GM19099 (cell line): ENCODE measurements around the gene SMCO2.

Experiments used
- POLR2A ChIP-seq: IDR thresholded peaks from 3 replicates; pipeline ENCODE4 v1.6.1; 2011; ENCODE audit warnings: low read depth; ENCODE audit not compliant: insufficient read length; ENCODE audit errors: extremely low read depth

SMCO2 gene

DNA sequence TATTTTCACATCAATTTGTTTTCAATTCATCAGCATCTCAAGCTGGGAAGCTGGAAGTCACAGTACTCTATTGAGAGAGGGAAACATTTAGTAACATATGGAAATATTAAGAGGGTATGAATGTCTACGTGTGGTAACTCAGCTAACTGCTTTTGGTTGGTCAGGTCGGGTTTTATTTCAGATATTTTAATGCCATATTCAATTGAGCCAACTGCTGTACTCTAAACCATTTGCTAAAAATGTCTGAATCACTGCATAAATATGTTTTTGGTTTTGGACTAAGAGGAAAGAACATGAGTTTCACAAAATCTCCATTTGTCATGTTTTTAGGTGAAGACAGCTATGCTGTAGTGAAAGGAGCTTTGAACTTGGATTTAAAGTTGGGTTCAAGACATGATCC is 58.6 kb downstream of the SMCO2 start:
- no peak for TF ChIP-seq POLR2A

DNA sequence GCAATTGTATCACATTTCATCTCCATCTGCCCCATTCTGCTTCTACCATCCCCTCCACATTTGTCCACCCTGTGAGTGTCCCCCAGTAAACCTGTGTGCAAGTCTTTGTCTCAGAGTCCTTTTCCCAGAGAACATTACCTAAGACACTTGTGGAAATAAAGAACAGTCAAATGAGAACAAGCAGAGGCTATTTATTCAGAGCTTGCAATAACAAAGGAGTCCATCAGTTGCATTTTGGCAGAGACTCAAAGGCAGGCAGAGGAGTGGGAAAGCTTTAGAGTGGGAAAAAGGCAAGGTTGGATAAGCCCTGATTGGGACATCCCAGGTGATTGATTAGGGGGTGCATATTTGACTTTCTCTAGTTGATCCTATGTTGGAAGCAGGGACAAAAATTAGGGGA is 59.2 kb downstream of the SMCO2 start:
- TF ChIP-seq POLR2A = no peak

DNA sequence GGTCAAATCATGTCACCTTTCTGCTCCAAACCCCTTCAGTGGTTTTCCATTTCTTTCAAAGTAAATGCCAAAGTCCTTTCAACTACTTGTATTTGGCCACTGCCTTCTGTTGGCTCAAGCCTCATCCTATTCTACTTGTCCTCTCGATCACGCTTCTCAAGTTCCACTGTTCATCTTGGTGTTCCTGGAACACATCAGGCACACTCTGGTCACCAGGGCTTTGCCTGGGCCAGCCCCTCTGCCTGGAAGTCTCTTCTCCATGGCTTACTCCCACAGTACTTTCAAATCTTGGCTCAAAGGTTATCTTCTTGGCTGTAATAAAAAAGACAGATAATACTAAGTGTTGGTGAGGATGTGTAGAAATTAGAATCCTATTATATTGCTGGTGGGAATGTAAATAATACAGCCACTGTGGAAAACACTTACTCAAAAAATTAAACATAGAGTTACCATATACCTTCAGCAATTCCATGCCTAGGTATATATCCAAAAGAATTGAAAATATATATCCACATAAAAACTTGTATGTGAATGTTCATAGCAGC is 60.2 kb downstream of the SMCO2 start:
- TF ChIP-seq POLR2A = no peak

DNA sequence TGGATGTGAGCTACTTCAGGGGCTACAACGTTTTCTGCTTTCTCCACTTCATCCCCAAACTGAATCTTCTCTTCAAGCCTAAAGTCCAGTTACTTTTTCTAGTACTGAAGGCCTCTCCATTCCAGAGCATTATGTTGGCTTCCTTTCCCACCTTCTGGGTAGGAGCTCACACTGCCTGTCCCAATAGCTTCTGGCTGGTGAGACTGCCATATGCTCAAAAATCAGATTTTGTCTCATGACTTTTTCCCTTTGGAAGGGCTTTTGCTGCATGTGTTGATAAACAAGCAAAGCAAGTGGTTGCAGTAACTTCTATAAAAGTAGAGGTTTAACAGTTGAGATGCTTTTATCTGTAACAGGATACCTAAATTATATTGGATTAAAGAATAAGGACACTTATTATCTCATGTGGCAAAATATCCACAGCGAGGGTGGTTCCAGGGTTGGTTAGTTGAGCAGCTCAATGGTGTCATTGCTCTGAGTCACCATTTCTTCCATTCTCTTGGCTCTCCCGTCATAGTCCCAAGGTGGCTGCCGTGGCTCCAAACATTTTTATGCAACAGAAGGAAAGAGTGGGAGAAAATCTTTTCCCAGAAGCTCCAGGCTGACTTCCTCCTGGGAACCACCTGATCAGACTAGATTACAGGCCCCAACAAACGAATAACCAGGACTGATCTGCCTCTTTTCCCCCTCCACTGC is 62.3 kb downstream of the SMCO2 start:
- no peak for TF ChIP-seq POLR2A

DNA sequence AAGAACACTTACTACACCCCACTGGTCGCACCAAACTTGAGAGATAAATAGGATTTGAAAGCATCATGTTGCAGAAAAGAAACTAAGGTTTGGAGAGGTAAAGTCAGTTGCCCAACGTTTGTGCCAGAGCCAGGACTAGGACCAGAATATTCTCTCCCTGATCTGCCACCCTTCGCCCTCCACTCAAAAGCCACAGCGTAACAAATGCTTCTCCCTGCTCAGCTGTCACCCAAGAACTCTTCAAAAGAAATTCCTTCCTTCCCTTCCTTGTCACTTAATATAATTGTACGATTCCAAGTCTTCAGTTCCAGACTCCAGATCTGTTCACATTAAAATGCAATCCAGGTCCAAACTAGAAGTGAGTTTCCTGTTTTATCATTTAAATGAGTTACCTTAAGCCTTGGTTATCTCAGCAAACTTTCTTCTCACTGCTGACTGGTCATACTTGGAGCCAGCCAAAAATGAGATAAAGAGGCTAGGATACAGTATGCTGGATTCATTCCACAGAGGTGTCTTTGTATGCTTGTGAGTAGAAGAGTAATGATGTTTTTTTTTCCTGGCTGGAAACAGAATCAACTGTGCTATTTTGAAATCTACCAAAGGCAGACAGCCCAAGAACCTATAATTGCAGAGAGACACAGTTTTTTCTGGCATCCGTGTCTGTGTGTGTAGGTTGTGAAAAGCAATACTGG is 64.6 kb downstream of the SMCO2 start:
- TF ChIP-seq POLR2A = no peak

DNA sequence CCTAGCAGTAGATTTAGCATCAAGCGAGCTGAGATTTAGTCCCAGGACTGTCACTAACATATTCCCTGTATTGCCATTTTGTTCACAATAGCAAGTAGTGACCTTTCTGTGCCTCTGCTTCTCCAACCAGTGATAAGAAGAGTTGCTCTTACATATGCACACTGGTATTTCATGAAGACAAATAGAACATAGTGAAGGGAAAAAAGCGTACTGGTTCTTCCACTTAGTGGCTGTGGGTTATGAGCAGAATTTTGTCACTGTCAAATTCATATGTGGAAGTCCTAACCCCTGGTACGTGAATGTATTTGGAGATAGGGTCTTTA is 65.1 kb downstream of the SMCO2 start:
- no peak for TF ChIP-seq POLR2A

DNA sequence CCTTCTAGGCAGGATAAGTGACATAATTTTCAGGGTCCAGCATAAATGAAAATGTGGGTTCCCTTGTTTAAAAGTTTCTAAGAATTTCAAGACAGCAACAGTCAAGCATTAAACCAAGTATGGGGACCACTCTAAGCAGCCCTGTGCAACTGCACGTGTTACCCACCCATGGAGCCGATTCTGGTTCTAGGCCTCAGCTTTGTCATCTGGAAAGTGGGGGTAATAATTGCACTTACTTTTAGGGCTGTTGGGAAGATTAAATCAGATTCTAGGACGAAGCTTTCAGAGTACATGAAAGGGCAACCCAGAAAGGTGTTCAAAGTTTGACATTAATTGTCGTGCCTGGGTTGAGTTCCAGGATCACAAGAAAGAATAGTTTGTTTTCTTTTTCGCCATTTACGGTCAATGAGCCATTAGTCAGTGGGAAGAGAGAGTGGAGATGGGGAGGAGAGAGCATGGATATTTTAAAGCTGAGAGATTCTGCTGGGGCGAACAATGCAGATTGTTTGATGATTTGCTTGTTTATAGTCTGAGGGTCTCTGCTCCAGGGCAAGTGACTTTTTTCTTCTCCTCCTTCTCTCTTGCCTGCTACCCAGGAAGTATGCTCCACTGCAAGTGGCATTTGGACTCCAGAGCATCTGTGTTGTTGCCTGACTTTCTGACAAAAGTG is 66.8 kb downstream of the SMCO2 start:
- no peak for TF ChIP-seq POLR2A

DNA sequence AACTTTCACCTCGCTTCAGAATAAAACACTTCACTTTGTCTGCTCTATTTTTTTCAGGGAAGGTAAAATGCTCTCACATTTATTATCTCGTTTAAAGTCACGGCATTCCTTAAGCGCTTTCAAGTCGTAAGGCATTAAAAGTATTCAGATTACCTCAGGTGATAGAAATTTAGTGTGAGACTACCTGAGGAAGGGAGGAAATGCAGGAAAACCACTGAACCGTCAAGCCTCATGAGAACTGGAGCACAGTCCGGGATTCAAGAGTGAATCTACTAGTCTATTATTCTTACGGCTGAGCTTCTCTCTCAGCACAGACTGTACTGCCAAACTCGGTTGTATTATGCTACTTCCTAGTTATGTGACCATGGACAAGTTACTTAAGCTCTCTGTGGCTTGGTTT is 69.1 kb downstream of the SMCO2 start:
- no peak for TF ChIP-seq POLR2A

DNA sequence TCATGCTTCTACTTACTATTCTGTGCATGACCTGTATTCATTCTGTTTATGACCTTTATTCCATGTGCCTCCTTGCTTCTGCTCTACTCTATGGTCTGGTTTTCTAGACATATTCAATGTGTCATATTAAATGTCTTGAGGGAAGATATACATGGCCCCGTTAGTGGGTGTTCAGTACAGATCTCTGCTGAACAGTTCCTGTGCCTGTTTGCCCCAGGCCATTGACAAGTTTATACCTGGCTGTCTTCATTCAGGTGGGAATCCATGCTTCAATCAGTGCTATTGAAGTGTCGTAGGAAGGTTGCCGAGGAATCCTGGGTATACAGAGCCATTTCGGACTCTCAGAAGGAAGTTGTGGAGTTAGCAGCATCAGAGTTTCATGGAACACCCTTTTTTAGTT is 70.1 kb downstream of the SMCO2 start:
- TF ChIP-seq POLR2A = no peak

DNA sequence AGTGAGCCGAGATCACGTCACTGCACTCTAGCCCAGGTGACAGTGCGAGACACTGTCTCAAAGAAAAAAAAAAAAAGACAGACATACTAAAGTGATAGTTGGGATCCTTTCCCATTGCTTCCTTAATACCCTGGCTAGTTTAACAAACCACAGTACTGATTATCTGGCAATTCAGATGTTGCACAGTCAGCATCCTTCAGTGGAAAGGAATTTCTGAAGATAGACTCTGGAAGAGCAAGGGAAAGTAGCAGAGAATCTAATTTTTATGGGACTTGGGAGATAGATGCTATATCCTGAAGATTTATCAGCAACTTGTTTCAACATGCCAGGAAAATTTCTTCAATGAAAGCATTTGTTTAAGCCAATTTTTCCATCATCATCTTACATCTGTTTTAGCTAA is 71.0 kb downstream of the SMCO2 start:
- no peak for TF ChIP-seq POLR2A

DNA sequence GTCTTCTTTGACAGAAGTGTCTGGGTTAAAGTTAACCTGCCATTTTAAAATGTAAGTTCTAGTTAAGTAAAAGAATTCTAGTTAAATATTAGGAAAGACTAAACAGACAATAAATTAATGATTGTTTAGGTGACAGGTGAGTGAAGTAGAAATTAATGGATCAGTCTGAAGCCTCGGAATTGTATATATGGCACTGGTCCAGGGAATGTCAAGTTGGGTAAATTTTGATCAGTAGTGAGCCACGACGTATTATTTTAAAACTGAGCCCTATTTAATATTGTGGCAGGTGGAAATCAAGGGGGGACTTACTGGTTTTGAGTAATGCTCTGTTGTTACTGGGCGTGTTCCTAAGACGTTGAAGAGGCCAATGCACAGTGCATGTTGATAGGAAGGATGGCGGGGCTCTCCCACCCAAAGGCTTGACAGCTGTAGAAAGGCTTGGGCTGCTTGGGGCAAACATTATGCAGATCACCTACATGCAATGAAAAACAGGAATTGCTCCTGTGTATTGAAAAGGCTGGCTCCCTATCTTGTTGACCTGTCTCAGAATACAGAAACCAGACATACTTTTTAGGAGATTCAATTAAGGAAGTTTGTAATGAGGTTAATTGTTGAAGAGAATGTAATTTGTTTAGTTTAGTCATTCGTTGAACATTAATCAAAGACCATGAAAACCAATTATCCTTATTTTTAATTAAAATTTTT is 71.6 kb downstream of the SMCO2 start:
- TF ChIP-seq POLR2A = no peak

DNA sequence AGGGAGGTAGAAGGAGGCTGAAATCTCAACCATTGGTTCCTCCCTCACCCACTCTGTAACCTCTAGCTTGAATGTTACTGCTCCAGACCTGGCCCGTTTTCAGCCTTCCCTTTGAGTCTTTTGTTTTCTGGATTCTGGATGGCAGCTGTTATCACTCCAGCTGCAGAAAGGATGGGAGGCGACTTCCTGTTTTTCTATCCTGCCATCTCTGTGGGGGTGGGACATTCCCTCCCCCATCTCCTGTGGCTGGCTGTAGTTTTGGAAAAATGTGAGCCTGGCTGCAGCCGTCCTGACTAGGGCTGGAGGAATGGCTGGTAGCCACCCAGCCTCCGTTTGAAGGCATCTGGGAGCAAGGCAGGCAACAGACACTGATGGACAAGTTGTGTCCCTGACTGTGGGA is 74.5 kb downstream of the SMCO2 start:
- no peak for TF ChIP-seq POLR2A

DNA sequence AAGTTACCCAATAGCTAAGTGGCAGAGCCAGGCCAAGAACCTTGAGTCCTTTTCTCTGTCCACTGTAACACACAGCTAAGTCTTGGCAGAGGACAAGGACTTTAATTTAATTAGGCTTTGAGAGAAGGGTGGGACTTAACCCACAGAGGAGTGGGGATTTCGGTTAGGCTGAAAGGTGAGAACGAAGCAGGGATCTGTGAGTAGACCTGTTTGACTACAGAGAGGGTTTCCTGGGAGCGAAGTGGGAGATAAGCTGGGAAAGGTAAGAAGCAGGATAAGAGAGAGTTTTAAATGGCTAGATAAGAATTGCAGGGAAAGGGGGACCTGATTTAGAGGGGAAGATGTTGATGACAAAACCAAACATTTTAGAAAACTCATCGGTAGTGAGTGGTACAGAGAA is 75.4 kb downstream of the SMCO2 start:
- no peak for TF ChIP-seq POLR2A

DNA sequence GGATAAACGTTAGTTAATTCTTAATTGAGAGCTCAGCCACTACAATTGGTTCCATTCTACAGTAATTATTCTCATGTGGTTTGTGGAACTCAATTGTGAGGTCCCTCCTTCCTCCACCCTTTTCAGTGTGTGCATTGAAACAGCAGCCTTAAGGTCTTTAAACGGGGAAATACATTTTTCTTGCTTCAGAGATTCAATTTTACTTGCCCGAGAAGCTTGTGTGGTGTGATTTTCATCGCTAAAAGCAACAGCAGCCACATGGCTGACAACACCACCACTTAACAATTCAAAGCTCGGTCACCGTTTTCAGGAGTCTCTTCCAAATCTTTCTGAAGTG is 76.7 kb downstream of the SMCO2 start:
- TF ChIP-seq POLR2A = no peak

DNA sequence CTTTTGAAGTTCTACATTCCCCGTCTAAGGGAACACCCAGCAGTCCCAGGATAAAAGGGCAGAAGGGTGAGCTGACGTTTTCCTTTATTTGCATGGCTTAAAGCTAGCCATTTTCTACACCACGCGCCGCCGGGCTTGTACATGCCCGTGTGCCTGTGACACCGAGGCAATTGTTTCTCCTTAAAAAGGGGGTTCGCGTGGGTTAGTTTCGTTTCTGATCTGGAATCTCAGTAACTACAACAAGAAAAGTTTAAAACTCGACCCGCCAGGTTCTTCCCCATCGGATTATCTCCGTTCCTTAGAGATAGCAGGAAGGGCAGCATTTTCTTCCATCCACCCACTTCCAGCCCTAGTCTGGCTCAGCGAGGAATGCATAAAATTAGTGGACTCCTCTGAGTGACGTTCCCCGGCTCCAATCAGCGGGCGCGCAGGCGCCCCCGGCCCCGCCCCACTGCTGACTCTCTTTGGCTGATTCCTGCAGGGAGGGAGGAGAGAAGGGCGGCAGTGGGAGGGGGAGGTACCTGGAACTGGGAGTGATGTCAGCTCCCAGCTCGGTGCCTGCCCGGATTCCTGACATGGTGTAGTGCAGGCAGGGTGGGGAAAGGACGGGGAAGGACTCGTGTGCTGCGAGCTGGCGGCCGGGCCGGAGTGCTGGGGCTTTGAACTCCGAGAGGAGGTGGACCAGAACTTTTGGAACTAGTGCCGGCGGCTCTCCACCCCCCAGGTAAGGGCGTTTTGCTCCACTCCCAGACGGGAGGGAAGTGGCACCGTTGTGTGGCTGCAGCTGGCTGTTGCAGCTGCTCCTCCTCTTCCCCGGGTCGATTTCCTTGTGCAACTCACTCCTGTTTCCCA is 77.3 kb downstream of the SMCO2 start, which contains the start of gene PPFIBP1:
PPFIBP1 (plus strand) TSS at position 565 of the 852 bp plus-strand sequence. CDS start 109,191 bp downstream, outside the sequence.
- peak; percentile 60 for TF ChIP-seq POLR2A
